Smooth muscle cell (in vitro differentiated cells): ENCODE results near the gene PHF12. TPM values are rescaled to one million over a fixed set of nuclear protein-coding genes. Genes with fewer than 3 reads are reported as not detected.

Experiments used
- DNase-seq: peaks from one replicate; lab custom pipeline; 2025; ENCODE audit not compliant: unreplicated experiment; lab: John Stamatoyannopoulos, UW
- H2AFZ ChIP-seq: fragments of 200-600 bp; sonication (generic); 2 replicates; pipeline ENCODE4 v1.6.0; 2016; ENCODE audit warnings: antibody characterized with exemption, low read depth, mild to moderate bottlenecking
- H3F3A ChIP-seq: fragments of 200-600 bp; sonication (generic); 2 replicates; pipeline ENCODE4 v1.6.0; 2017; ENCODE audit warnings: antibody characterized with exemption, low read depth
- H3K27ac ChIP-seq: fragments of 200-600 bp; sonication (generic); 2 replicates; pipeline ENCODE4 v1.5.1; 2016; ENCODE audit warnings: low read depth, mild to moderate bottlenecking
- H3K27me3 ChIP-seq: fragments of 200-600 bp; sonication (generic); 2 replicates; pipeline ENCODE4 v1.6.1; 2016; ENCODE audit warnings: low read depth, mild to moderate bottlenecking
- H3K36me3 ChIP-seq: fragments of 200-600 bp; sonication (generic); 2 replicates; pipeline ENCODE4 v1.5.1; 2016; ENCODE audit warnings: low read depth
- H3K4me1 ChIP-seq: fragments of 200-600 bp; sonication (generic); 2 replicates; pipeline ENCODE4 v1.5.1; 2016; ENCODE audit warnings: low read depth
- H3K4me2 ChIP-seq: fragments of 200-600 bp; sonication (generic); 2 replicates; pipeline ENCODE4 v1.6.0; 2016; ENCODE audit warnings: mild to moderate bottlenecking
- H3K4me3 ChIP-seq: fragments of 200-600 bp; sonication (generic); 2 replicates; pipeline ENCODE4 v1.5.1; 2016; ENCODE audit warnings: mild to moderate bottlenecking
- H3K79me2 ChIP-seq: fragments of 200-600 bp; sonication (generic); 2 replicates; pipeline ENCODE4 v1.6.0; 2016; ENCODE audit warnings: low read depth, mild to moderate bottlenecking
- H3K9ac ChIP-seq: fragments of 200-600 bp; sonication (generic); 2 replicates; pipeline ENCODE4 v1.6.0; 2016; ENCODE audit warnings: low read depth
- H3K9me3 ChIP-seq: fragments of 200-600 bp; sonication (generic); replicated peaks from 2 replicates; pipeline ENCODE4 v1.5.1; 2016; ENCODE audit warnings: low read depth
- H4K20me1 ChIP-seq: fragments of 200-600 bp; sonication (generic); 2 replicates; pipeline ENCODE4 v1.6.0; 2016; ENCODE audit warnings: low read depth
- WGBS: methylation state at CpG from one replicate; pipeline ENCODE4 v1.1.7; 2016; ENCODE audit warnings: low lambda C conversion rate; 5-methylcytosine and 5-hydroxymethylcytosine counted together
- polyA plus RNA-seq: library from polyadenylated mRNA; unstranded; fragments of >200 nt; fragmentation: Nextera tagmentation; extraction: Ambion mirVana; gene quantifications from 2 replicates; pipeline ENCODE4 v1.2.1, GENCODE V29; 2016
- total RNA-seq: library from RNA; depleted of rRNA; stranded (reverse); fragments of >200 nt; gene quantifications from 2 replicates; pipeline ENCODE4 v1.2.3, GENCODE V29; 2014
- TF ChIP-seq, protein P1 (sequence below): fragments of 200-600 bp; sonication (generic); IDR thresholded peaks from 2 replicates; pipeline ENCODE4 v1.5.1; 2017; ENCODE audit warnings: borderline replicate concordance, mild to moderate bottlenecking, antibody characterized with exemption; ENCODE audit not compliant: insufficient read depth, poor library complexity, severe bottlenecking

The PHF12 gene
- total and polyA plus RNA-seq, 2 experiments from 2014 or later, result 14.0 to 18.9 TPM

DNA sequence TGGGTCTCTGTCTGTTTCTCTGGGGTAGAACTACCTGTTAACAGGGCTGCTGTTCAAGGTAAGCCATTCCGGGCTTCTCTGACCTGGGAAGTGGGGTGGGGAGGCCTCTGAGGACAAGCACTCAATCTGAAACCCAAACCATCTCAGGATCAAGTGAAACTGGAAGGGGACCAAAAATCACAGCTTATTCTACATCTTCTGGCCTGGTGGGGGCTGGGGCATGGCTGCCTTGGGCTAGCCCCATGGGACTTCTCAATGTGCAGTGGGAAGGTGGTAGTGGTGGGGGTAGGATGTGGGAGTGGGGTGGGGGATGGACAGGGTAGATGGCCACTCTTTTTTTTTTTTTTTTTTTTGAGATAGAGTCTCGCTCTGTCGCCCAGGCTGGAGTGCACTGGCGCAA, 59.3 kb downstream of the PHF12 start:
- no peak for DNase-seq
- H3K27ac ChIP-seq, result no peak overlapping the region
- TF ChIP-seq, protein P1, sequence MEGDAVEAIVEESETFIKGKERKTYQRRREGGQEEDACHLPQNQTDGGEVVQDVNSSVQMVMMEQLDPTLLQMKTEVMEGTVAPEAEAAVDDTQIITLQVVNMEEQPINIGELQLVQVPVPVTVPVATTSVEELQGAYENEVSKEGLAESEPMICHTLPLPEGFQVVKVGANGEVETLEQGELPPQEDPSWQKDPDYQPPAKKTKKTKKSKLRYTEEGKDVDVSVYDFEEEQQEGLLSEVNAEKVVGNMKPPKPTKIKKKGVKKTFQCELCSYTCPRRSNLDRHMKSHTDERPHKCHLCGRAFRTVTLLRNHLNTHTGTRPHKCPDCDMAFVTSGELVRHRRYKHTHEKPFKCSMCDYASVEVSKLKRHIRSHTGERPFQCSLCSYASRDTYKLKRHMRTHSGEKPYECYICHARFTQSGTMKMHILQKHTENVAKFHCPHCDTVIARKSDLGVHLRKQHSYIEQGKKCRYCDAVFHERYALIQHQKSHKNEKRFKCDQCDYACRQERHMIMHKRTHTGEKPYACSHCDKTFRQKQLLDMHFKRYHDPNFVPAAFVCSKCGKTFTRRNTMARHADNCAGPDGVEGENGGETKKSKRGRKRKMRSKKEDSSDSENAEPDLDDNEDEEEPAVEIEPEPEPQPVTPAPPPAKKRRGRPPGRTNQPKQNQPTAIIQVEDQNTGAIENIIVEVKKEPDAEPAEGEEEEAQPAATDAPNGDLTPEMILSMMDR, result no peak
- H3K79me2 ChIP-seq, result peaks cover 19% of the 10 kb centered on the region
- H3K9me3 ChIP-seq, result no peaks in the 10 kb centered on the region
- H2AFZ ChIP-seq, result no peak overlapping the region
- peaks cover 8% of the 10 kb centered on the region for H3K4me1 ChIP-seq
- H3K9ac ChIP-seq, result no peak overlapping the region
- no peak overlapping the region for H3K4me2 ChIP-seq
- H3K4me3 ChIP-seq, result no peak overlapping the region
- peaks cover 10% of the 10 kb centered on the region for H3F3A ChIP-seq
- WGBS, result 100% methylated on average over 3 of the region's 4 CpGs
- H3K36me3 ChIP-seq, result no peaks in the 10 kb centered on the region
- no peaks in the 10 kb centered on the region for H3K27me3 ChIP-seq
- peaks cover 11% of the 10 kb centered on the region for H4K20me1 ChIP-seq

DNA sequence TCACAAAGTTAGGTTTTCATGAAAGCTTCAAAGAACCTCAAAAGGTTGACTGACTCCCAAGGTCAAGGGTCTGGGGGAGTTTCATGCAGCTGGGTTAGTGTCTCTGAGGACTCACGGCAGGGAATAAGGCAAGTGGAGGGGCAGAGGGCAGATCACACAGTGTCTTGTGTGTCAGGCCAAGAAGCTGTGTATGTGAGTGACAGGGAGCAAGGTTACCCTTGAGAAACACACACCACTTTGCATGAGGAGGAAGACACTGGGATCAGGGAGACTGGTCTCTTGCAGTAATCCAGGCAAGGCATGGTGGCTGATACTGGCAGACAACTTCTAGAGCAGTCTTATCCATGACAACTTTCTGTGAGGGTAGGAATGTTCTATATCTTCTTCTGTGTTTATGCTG, 60.1 kb downstream of the PHF12 start:
- DNase-seq, result no peak
- H3K4me2 ChIP-seq, result no peak overlapping the region
- WGBS, result 100% methylated on average over 1 of the region's 1 CpG
- peaks cover 5% of the 10 kb centered on the region for H3F3A ChIP-seq
- no peak overlapping the region for H3K9ac ChIP-seq
- H3K9me3 ChIP-seq, result no peaks in the 10 kb centered on the region
- TF ChIP-seq, protein P1, result no peak
- H3K36me3 ChIP-seq, result no peaks in the 10 kb centered on the region
- H3K27ac ChIP-seq, result no peak overlapping the region
- peaks cover 4% of the 10 kb centered on the region for H3K4me1 ChIP-seq
- peaks cover 5% of the 10 kb centered on the region for H4K20me1 ChIP-seq
- peaks cover 19% of the 10 kb centered on the region for H3K79me2 ChIP-seq
- H3K27me3 ChIP-seq, result no peaks in the 10 kb centered on the region
- H3K4me3 ChIP-seq, result no peak overlapping the region
- no peak overlapping the region for H2AFZ ChIP-seq

DNA sequence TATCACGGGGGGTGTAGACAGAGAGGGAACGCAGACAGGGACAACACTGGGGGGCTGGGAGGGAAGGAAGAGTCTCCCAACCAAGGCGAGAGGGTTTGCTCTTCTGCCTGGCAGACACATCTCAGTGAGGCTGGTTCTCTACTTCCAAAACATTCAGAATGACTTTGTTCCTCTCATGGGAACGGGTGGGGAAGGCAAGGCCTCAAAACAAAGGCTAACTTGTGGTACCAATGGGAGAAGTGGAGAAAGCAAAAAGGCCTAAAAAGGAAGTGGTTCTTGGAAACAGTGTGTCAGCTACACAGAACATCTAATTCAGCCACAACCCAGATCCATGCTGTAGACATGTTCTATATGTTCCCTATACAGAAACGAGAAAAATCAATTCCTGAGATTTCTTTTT, 61.3 kb downstream of the PHF12 start:
- TF ChIP-seq, protein P1, result no peak
- Histone ChIP-seq H3K4me2 (no peak overlapping the region), H2AFZ (no peak overlapping the region), H3K79me2 (peaks cover 13% of the 10 kb centered on the region), H3K9ac (no peak overlapping the region), H3K9me3 (no peaks in the 10 kb centered on the region), H3K4me1 (no peaks in the 10 kb centered on the region), H3F3A (no peaks in the 10 kb centered on the region), H4K20me1 (no peaks in the 10 kb centered on the region), H3K4me3 (no peak overlapping the region), H3K27me3 (no peaks in the 10 kb centered on the region), H3K36me3 (no peaks in the 10 kb centered on the region), H3K27ac (no peak overlapping the region)
- WGBS, result 88% methylated on average over 5 of the region's 5 CpGs
- no peak for DNase-seq

DNA sequence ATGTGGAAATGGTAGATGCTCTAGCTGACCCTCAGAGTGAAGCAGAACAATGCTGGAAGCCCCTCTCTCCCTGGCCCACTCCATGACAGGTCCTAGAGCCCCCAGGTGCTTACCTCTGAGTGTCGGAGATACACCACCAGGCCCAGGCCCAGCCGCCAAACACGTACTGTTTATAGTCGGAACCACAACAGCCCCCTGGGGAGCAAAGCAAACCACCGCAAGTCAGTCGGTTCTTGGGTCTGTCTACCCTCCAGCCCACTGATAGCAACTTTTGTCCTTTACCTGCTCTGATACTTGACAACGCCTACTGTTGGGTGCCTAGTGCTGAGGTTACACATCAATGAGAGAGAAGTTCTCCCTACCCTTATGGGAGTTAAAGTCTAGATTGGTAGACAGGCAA, 62.5 kb downstream of the PHF12 start:
- Histone ChIP-seq H3K27me3 (no peaks in the 10 kb centered on the region), H3K4me1 (no peaks in the 10 kb centered on the region), H3K36me3 (no peaks in the 10 kb centered on the region), H3K4me2 (no peak overlapping the region), H2AFZ (no peak overlapping the region), H3K9me3 (no peaks in the 10 kb centered on the region), H3K79me2 (peaks cover 3% of the 10 kb centered on the region), H3F3A (no peaks in the 10 kb centered on the region), H3K27ac (no peak overlapping the region), H4K20me1 (no peaks in the 10 kb centered on the region), H3K9ac (no peak overlapping the region), H3K4me3 (no peak overlapping the region)
- 95% methylated on average over 7 of the region's 7 CpGs for WGBS
- TF ChIP-seq, protein P1, result no peak
- DNase-seq, result no peak
